ENCODE data around the gene YARS1.

Gene YARS1

DNA sequence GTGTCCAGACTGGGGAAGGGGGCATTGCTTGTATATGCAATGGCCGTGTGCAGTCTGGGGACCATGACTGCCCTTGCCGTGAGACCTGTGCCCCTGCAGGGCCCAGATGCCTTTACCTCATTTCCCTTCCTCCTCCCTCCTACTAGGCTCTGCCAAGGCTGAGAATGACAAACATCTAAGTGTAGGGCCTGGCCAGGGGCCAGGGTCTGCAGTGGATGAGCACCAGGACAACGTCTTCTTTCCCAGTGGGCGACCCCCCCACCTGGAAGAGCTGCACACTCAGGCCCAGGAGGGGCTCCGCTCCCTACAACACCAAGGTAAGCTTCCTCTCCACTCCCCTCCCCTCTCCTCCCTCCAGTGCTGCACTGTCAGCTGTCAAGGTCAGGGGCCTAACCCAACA is 49.5 kb downstream of the YARS1 start:
- no peak overlapping the region for H3K4me3 ChIP-seq (ENCODE audit: low read depth, low read length)
- no peak for DNase-seq (ENCODE audit: low read depth)

- no peak overlapping the region for H3K4me3 ChIP-seq (ENCODE audit: low read depth, low read length)
- no peak for DNase-seq (ENCODE audit: low read depth)
These were observed 50.0 kb downstream of the YARS1 start for GRCh38 chr1:32767156-32767555.

DNA sequence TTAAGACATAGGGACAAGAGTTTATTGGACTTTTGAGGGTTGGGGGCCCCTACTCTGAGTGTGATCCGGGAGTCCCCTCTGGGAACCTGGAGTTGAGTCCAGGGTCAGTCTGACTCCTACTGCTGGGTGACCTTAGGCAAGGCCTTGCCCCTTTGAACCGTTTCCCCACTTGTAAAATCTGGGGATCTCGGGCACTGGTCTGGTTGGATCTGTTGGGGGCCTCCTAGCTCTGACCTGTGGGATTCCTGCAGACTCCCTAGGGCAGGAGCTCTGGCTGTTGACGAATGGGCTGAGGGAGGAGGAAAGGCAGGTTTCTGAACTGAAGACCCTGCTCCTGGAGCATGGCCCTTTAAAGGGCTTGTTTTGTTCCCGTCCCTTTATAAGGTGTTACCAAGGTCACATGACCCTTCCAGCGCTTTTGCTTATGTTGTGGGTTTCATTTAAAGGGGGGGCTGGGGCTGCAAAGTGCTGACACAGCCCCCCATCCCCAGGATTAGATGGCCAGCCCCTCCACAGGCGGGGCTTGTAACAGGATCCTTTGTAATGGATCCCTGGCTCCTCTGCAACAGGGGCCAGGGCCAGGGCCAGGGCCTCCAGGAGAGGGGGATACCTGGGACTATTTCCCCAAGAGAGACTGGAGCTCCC is 50.7 kb downstream of the YARS1 start:
- no peak for DNase-seq (ENCODE audit: low read depth)
- H3K4me3 ChIP-seq (ENCODE audit: low read depth, low read length), result no peak overlapping the region

- H3K4me3 ChIP-seq (ENCODE audit: low read depth, low read length), result no peak overlapping the region
- no peak for DNase-seq (ENCODE audit: low read depth)
These were observed 51.4 kb downstream of the YARS1 start for GRCh38 chr1:32765570-32766327.

- H3K4me3 ChIP-seq (ENCODE audit: low read depth, low read length), result no peak overlapping the region
- no peak for DNase-seq (ENCODE audit: low read depth)
These were observed 52.2 kb downstream of the YARS1 start for GRCh38 chr1:32764826-32765569.

- H3K4me3 ChIP-seq (ENCODE audit: low read depth, low read length), result no peak overlapping the region
- no peak for DNase-seq (ENCODE audit: low read depth)
These were observed 53.9 kb downstream of the YARS1 start for GRCh38 chr1:32763221-32763620.

GRCh38 chr1:32761936-32762335 is 55.2 kb downstream of the YARS1 start:
- no peak for DNase-seq (ENCODE audit: low read depth)
- H3K4me3 ChIP-seq (ENCODE audit: low read depth, low read length), result no peak overlapping the region

GRCh38 chr1:32761253-32761877 is 55.8 kb downstream of the YARS1 start:
- no peak for DNase-seq (ENCODE audit: low read depth)
- no peak overlapping the region for H3K4me3 ChIP-seq (ENCODE audit: low read depth, low read length)

GRCh38 chr1:32759997-32760623 is 57.0 kb downstream of the YARS1 start:
- no peak overlapping the region for H3K4me3 ChIP-seq (ENCODE audit: low read depth, low read length)
- no peak for DNase-seq (ENCODE audit: low read depth)

- H3K4me3 ChIP-seq (ENCODE audit: low read depth, low read length), result no peak overlapping the region
- DNase-seq (ENCODE audit: low read depth), result no peak
These were observed 57.6 kb downstream of the YARS1 start for GRCh38 chr1:32759521-32759981.

- no peak overlapping the region for H3K4me3 ChIP-seq (ENCODE audit: low read depth, low read length)
- no peak for DNase-seq (ENCODE audit: low read depth)
These were observed 58.2 kb downstream of the YARS1 start for GRCh38 chr1:32758795-32759430.

DNA sequence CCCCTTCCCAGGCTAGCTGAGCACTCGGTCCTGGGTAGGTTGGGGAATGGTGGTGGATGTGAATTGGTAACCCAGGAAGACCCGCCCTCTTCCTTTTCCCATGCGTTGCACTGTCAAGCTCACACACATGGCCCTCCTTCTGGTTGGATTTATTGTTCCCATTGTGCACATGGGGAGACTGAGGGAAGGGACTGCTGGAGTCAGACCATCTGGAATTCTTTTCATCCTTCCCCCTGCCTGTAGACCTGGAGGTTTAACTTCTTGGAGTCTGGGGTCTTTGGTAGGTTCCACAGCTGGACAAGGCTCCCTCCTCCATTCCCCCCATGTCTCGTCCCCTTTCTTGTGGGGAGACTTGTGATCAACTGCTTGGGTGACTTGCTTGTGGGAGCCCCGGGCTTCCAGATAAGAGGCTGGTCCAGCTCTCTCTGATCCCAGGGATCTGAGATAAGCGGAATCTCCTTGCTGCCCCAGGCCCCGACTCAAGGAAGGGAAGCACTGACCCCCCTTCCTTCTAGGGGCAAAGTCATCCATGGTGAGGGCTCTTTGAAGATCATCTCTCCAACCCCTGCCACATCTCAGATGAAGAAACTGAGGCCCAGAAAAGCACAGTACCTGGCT is 58.9 kb downstream of the YARS1 start:
- H3K4me3 ChIP-seq (ENCODE audit: low read depth, low read length), result no peak overlapping the region
- DNase-seq (ENCODE audit: low read depth), result no peak

- no peak for DNase-seq (ENCODE audit: low read depth)
- no peak overlapping the region for H3K4me3 ChIP-seq (ENCODE audit: low read depth, low read length)
These were observed 59.8 kb downstream of the YARS1 start for GRCh38 chr1:32757213-32757895.

DNA sequence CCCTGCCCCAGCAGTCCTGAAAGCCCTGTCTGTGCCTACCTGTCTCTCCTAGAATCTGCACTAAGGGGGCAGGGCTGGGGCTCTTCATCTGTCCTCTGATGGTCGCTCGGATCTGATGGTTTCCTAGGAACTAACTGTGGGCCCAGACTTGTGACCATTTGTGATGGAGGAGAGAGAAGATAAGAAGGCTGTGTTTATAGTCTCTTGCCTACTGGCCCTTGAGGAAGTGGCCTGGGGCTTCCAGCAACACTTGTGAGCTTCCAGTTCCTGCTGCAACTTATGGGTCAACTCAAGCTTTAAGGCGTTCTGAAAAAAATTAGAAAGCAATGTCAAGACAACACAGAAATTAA is 61.4 kb downstream of the YARS1 start:
- DNase-seq (ENCODE audit: low read depth), result no peak
- H3K4me3 ChIP-seq (ENCODE audit: low read depth, low read length), result no peak overlapping the region

DNA sequence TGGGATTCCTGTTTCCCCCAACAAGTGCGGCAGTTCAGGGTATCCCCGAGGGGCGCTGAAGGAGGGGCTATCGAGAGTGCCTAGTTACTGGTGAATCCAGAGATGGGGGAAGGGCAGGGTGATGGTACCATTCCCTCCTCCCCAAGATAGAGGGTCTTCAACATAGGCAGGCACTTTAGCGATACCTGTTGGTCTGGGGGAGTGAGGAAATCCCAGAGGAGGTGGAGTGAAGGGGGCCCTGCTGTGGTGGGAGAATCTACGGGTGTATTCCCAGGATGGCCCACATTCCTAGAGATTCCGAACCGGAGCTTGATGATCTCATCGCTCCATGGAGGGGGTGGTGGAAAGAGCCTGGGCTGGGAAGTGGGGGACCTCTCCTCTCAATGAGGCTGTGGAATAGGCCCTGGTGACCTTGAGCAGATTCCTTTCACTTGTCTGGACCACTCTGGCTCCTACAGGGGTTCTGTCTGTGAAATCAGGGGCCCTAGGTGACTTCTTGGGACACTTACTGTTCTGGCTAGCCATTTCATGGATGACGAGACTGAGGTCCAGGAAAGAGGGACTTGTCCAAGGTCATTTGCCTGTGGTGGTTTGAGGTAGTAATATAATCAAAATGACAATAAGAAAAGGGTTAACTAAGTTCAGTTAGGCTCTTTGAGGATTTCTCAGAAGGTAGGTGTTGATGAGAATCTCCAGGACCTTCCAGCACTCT is 61.9 kb downstream of the YARS1 start:
- DNase-seq (ENCODE audit: low read depth), result no peak
- peak overlapping the region; percentile 53 for H3K4me3 ChIP-seq (ENCODE audit: low read depth, low read length)

- no peak for DNase-seq (ENCODE audit: low read depth)
- H3K4me3 ChIP-seq (ENCODE audit: low read depth, low read length), result peak overlapping the region; percentile 53
These were observed 62.7 kb downstream of the YARS1 start for GRCh38 chr1:32754317-32755097.

All from skeletal muscle cell (primary cell).